ENCODE results near the gene TSPAN9.

DNA sequence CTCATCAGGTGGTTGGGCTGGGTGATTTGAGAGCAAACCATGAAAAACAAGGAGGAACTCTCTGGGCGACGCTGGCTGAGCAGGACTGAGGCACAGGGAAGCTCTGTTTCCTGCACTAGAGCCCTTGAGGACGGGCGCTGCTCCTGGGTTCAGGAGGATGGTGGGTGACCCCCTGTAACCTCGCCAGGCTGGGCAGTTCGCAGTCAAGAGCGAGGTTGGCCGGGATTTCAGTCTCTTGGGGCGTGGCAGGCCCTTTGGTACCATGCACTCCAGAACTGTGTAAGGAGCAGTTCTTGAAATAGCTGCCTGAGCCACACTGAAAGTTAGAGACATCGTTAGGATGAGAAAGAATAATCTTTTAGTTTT, 202.2 kb downstream of the TSPAN9 start:
- TF ChIP-seq, protein P1, sequence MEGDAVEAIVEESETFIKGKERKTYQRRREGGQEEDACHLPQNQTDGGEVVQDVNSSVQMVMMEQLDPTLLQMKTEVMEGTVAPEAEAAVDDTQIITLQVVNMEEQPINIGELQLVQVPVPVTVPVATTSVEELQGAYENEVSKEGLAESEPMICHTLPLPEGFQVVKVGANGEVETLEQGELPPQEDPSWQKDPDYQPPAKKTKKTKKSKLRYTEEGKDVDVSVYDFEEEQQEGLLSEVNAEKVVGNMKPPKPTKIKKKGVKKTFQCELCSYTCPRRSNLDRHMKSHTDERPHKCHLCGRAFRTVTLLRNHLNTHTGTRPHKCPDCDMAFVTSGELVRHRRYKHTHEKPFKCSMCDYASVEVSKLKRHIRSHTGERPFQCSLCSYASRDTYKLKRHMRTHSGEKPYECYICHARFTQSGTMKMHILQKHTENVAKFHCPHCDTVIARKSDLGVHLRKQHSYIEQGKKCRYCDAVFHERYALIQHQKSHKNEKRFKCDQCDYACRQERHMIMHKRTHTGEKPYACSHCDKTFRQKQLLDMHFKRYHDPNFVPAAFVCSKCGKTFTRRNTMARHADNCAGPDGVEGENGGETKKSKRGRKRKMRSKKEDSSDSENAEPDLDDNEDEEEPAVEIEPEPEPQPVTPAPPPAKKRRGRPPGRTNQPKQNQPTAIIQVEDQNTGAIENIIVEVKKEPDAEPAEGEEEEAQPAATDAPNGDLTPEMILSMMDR (IDR thresholded peaks at IDR 0.05): no peak
- TF ChIP-seq EP300 (IDR thresholded peaks at IDR 0.05): no peak
